ENCODE results near the gene POLR2J2. TPM values are rescaled to one million over a fixed set of nuclear protein-coding genes. Genes with fewer than 3 reads are reported as not detected.
"Not testable (repeated sequence)": the region's sequence is repeated elsewhere in the genome, so short reads cannot be mapped to it uniquely, and the experiment has no call there.

The POLR2J2 gene
- total and polyA plus RNA-seq, 10 of the 15 experiments (the other 5 are each of a cell fraction or from before 2014, with no cell fraction given), result 0.80 to 16.3 (median 6.6) TPM

- H3K79me2 ChIP-seq (ENCODE audit: control insufficient read depth, insufficient read depth, low read length); BruUV-seq (replicated peaks); POLR2A ChIA-PET; in situ Hi-C loops (cut with MboI); SMC1A ChIA-PET (ENCODE audit: uncharacterized antibody, unreplicated experiment); H3K27ac ChIP-seq (ENCODE audit: control insufficient read depth, insufficient read depth); H3K27me3 ChIP-seq (replicated peaks in 1 of 2; ENCODE audit: control insufficient read depth in 2 of 2, insufficient read depth in 2 of 2, low read length in 1 of 2); intact Hi-C loops (cut with micrococcal nuclease; ENCODE audit: unreplicated experiment); H3K4me2 ChIP-seq (ENCODE audit: control insufficient read depth, insufficient read depth); H4K20me1 ChIP-seq (ENCODE audit: control insufficient read depth, insufficient read depth); H3K9me3 ChIP-seq (replicated peaks; ENCODE audit: control insufficient read depth, insufficient read depth, low read length); DNase-seq (ENCODE audit: low read depth, low spot score); CTCF ChIA-PET; H3K4me3 ChIP-seq; RAD21 ChIA-PET (ENCODE audit: unreplicated experiment); H2AFZ ChIP-seq (ENCODE audit: control insufficient read depth, low read depth, low read length); H3K9ac ChIP-seq (ENCODE audit: control insufficient read depth, insufficient read depth, low read length); ATAC-seq; H3K36me3 ChIP-seq (ENCODE audit: control insufficient read depth in 2 of 2, insufficient read depth in 2 of 2, low read length in 1 of 2); FAIRE-seq; H3K4me1 ChIP-seq (ENCODE audit: control insufficient read depth, insufficient read depth, low read length): not testable (repeated sequence)
- 0% methylated on average over 4 of the region's 11 CpGs for WGBS (ENCODE audit: insufficient coverage, insufficient replicate concordance, low lambda C conversion rate, missing lambda C conversion rate)
These were observed 6.7 kb downstream of the POLR2J2 start for GRCh38 chr7:102664765-102665164.

- H4K20me1 ChIP-seq (ENCODE audit: control insufficient read depth, insufficient read depth); H3K27me3 ChIP-seq (replicated peaks in 1 of 2; ENCODE audit: control insufficient read depth in 2 of 2, insufficient read depth in 2 of 2, low read length in 1 of 2); BruUV-seq (replicated peaks); DNase-seq (ENCODE audit: low read depth, low spot score); H3K9ac ChIP-seq (ENCODE audit: control insufficient read depth, insufficient read depth, low read length); H2AFZ ChIP-seq (ENCODE audit: control insufficient read depth, low read depth, low read length); FAIRE-seq; H3K27ac ChIP-seq (ENCODE audit: control insufficient read depth, insufficient read depth); H3K79me2 ChIP-seq (ENCODE audit: control insufficient read depth, insufficient read depth, low read length); ATAC-seq; CTCF ChIA-PET; H3K4me2 ChIP-seq (ENCODE audit: control insufficient read depth, insufficient read depth); H3K36me3 ChIP-seq (ENCODE audit: control insufficient read depth in 2 of 2, insufficient read depth in 2 of 2, low read length in 1 of 2); POLR2A ChIA-PET; H3K9me3 ChIP-seq (replicated peaks; ENCODE audit: control insufficient read depth, insufficient read depth, low read length); SMC1A ChIA-PET (ENCODE audit: uncharacterized antibody, unreplicated experiment); in situ Hi-C loops (cut with MboI); H3K4me1 ChIP-seq (ENCODE audit: control insufficient read depth, insufficient read depth, low read length); intact Hi-C loops (cut with micrococcal nuclease; ENCODE audit: unreplicated experiment); RAD21 ChIA-PET (ENCODE audit: unreplicated experiment); H3K4me3 ChIP-seq: not testable (repeated sequence)
- WGBS (ENCODE audit: insufficient coverage, insufficient replicate concordance, low lambda C conversion rate, missing lambda C conversion rate), result no CpG with 5 or more reads among the region's 4 CpGs
These were observed 21.5 kb downstream of the POLR2J2 start, which contains the start of gene SPDYE2B for GRCh38 chr7:102649924-102650323. Gene SPDYE2B (plus strand): TSS chr7:102650319. CDS start chr7:102652349, 2,030 bp downstream.

DNA sequence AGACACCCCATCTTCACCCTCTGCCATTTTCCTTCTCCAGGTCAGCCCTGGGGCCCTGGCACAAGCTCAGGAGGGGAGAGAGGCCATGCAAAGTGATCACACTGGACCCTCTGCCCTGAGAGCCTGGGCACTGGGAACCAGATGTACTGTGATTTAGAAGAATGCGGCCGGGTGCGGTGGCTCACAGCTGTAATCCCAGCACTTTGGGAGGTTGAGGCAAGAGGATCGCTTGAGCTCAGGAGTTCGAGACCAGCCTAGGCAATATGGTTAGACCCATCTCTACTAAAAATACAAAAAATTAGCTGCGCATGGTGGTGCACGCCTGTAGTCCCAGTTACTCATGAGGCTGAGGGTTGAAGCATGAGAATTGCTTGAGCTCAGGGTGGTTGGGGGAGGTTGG, 23.6 kb downstream of the POLR2J2 start:
- H3K9ac ChIP-seq (ENCODE audit: control insufficient read depth, insufficient read depth, low read length); POLR2A ChIA-PET; FAIRE-seq; RAD21 ChIA-PET (ENCODE audit: unreplicated experiment); ATAC-seq; H3K27me3 ChIP-seq (replicated peaks in 1 of 2; ENCODE audit: control insufficient read depth in 2 of 2, insufficient read depth in 2 of 2, low read length in 1 of 2); H4K20me1 ChIP-seq (ENCODE audit: control insufficient read depth, insufficient read depth); SMC1A ChIA-PET (ENCODE audit: uncharacterized antibody, unreplicated experiment); H3K4me3 ChIP-seq; H3K4me2 ChIP-seq (ENCODE audit: control insufficient read depth, insufficient read depth); H3K4me1 ChIP-seq (ENCODE audit: control insufficient read depth, insufficient read depth, low read length); DNase-seq (ENCODE audit: low read depth, low spot score); BruUV-seq (replicated peaks); H3K36me3 ChIP-seq (ENCODE audit: control insufficient read depth in 2 of 2, insufficient read depth in 2 of 2, low read length in 1 of 2); H3K9me3 ChIP-seq (replicated peaks; ENCODE audit: control insufficient read depth, insufficient read depth, low read length); in situ Hi-C loops (cut with MboI); CTCF ChIA-PET; H3K79me2 ChIP-seq (ENCODE audit: control insufficient read depth, insufficient read depth, low read length); H3K27ac ChIP-seq (ENCODE audit: control insufficient read depth, insufficient read depth); H2AFZ ChIP-seq (ENCODE audit: control insufficient read depth, low read depth, low read length); intact Hi-C loops (cut with micrococcal nuclease; ENCODE audit: unreplicated experiment): not testable (repeated sequence)
- WGBS (ENCODE audit: insufficient coverage, insufficient replicate concordance, low lambda C conversion rate, missing lambda C conversion rate), result 98% methylated on average over 5 of the region's 7 CpGs

DNA sequence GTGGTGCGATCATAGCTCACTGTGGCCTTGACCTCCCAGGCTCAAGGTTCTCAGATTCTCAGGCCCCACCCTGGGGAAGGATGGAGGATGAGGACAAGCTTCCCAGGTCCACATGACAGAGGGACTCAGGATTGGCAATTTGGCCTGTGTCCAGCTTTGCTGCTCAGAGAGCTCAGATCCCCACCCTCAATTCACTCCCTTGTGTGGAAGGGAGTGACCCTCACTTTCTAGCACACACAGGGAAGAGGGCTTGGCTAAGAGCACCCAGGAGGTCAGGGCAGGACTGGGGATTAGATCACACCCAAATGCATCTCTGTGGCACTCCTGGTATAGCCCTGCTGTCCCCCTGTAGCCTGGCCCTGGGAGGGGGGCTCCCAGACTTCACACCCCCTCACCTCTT, 28.1 kb downstream of the POLR2J2 start:
- H3K27ac ChIP-seq (ENCODE audit: control insufficient read depth, insufficient read depth); H3K9ac ChIP-seq (ENCODE audit: control insufficient read depth, insufficient read depth, low read length); CTCF ChIA-PET; H4K20me1 ChIP-seq (ENCODE audit: control insufficient read depth, insufficient read depth); H2AFZ ChIP-seq (ENCODE audit: control insufficient read depth, low read depth, low read length); H3K4me3 ChIP-seq; in situ Hi-C loops (cut with MboI); H3K4me2 ChIP-seq (ENCODE audit: control insufficient read depth, insufficient read depth); SMC1A ChIA-PET (ENCODE audit: uncharacterized antibody, unreplicated experiment); H3K79me2 ChIP-seq (ENCODE audit: control insufficient read depth, insufficient read depth, low read length); DNase-seq (ENCODE audit: low read depth, low spot score); intact Hi-C loops (cut with micrococcal nuclease; ENCODE audit: unreplicated experiment); POLR2A ChIA-PET; ATAC-seq; H3K9me3 ChIP-seq (replicated peaks; ENCODE audit: control insufficient read depth, insufficient read depth, low read length); BruUV-seq (replicated peaks); H3K4me1 ChIP-seq (ENCODE audit: control insufficient read depth, insufficient read depth, low read length); RAD21 ChIA-PET (ENCODE audit: unreplicated experiment); FAIRE-seq; H3K27me3 ChIP-seq (replicated peaks in 1 of 2; ENCODE audit: control insufficient read depth in 2 of 2, insufficient read depth in 2 of 2, low read length in 1 of 2); H3K36me3 ChIP-seq (ENCODE audit: control insufficient read depth in 2 of 2, insufficient read depth in 2 of 2, low read length in 1 of 2): not testable (repeated sequence)
- no CpG with 5 or more reads among the region's 1 CpG for WGBS (ENCODE audit: insufficient coverage, insufficient replicate concordance, low lambda C conversion rate, missing lambda C conversion rate)
